T47D (cell line): ENCODE data around the gene TMEM119.

Experiments used
- DNase-seq, 2 experiments: peaks; one replicate each; pipeline versions ENCODE4 v3.0.0 to v3.0.0-alpha.2; 2011 to 2012; ENCODE audit warnings: low read depth in 1 of 2, low spot score in 1 of 2
- JUND ChIP-seq: IDR thresholded peaks from 2 replicates; pipeline ENCODE4 v1.6.1; 2012; ENCODE audit warnings: low read depth
- in situ Hi-C: cut with HindIII; loops from 2 replicates; pipeline ENCODE4 v1.10.0; 2016; ENCODE audit warnings: low sequenced_read_pairs, low pct_unique_long_range_greater_than_20kb

Gene TMEM119

DNA sequence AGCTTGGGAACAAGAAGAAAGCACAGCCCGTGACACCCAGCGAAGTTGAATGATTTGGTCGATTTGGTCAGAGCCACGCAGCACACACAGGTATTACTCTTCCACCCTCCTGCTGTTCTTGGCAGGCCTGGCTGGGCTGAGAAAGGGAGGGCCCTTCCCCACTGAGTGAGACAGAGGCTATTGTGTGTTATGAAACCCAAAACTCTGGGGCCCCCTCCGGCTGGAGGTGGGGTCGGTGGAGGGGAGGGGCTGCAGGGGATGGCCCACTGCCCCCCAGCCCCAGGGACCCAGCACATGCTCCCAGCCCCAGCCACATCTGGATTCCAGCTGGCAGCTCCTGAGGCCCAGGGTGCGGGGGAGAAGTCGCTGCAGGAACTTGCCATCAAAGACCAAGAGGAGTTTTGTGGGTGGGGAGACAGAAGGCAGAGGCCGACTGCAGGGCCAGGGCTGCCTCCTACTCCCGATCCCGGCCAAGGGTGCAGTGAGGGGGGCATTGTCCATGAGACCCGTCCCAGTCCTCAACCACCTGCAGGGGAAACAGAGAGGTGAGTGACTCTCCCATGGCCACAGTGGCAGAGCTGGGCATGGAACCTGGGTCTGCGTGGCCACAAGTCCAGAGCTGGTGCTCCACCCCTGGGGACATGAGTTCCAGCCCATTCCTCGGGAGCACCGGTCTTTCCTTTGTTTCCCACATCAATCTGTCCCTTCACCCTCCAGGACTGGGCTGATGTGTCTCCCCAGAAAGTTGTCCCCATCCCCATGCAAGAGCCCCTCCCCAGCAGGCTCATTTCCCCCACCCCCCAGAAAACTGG is 8.7 kb downstream of the TMEM119 start:
- DNase-seq = no peak
- in situ Hi-C loops = no loop called here

DNA sequence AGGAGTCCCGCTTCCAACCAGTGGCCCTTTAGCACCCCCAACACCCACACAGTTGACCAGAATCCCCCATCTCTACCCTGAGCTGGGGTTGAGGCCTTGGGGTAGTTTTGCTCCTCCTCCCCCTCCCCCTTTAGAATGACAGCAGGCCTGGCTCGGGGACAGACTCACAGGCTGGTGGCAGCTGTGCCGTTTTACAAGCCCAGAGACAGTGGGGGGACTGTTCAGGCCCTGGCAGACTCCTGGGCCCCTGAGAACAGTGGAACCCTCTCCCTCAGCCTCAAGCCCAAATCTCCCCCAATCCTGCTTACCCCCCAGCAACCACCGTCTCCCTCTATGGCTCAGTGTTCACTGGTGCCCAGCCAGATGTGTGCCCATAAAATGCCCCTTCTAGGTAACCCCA is 10.1 kb downstream of the TMEM119 start:
- TF ChIP-seq JUND = no peak
- DNase-seq = no peak
- in situ Hi-C loops = no loop called here

More for the DNA sequence above, 8.7 kb downstream of the TMEM119 start:
- TF ChIP-seq JUND = no peak

DNA sequence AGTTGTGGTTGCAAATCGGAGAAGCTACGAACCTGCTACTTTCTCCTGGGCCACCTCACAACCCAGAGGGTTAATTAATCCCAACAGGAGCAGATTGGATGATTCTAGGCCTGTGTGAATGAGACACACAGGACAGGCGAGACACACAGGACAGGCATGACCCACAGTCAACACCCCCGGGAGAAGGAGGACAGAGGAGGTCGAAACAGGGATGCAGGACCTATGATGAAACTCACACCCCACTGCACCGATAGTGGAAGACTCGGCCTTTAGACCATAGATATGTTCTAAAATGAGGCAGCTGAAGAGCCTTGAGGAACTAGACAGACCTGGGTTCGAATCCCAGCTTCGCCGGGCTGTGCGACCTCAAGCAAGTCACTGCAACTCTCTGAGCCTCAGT is 11.6 kb downstream of the TMEM119 start:
- in situ Hi-C loops = no loop called here
- TF ChIP-seq JUND = no peak
- no peak for DNase-seq

DNA sequence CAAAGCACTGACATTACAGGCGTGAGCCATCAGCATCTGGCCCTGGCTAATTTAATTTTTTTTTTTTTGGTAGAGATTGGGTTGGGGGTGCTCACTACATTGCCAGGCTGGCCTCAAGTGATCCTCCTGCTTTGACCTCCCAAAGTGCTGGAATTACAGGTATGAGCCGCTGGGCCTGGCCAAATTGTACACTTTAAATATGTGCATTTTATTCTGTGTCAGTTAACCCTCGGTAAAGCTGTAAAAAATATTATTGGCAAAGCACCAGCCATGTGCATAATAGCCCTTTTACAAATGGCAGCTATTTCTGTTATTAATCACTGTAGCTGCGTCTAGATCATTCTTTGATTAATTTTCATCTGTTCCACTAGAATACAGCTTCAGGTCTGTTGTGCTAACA is 12.0 kb downstream of the TMEM119 start:
- no peak for DNase-seq
- TF ChIP-seq JUND = no peak
- in situ Hi-C loops = no loop called here

DNA sequence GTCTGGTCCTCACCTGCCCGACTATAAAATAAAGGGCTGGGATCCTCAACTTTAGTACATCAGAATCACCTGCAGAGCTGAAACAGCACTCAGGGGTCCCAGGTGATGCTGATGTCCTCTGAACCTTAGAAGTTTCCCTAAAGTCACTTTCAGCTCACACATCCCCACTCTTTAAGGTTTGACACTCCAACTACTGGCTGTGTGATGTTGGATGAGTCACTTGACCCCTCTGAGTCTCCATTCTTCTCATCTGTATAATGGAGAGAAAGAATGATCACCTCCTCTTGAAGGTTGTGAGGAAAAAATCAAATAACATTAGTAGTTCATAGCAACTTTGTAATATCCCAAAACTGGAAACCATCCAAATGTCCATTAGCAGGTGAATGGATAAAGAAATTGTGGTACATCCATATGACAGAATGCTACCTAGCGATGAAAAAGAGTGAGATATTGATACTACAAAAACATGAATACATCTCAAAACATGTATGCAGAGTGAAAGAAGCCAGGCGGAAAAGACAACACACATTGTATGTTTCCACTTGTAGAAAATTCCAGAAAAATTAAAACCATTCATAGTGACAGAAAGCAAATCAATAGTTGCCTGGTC is 13.3 kb downstream of the TMEM119 start:
- in situ Hi-C loops = no loop called here
- DNase-seq = no peak
- no peak for TF ChIP-seq JUND

DNA sequence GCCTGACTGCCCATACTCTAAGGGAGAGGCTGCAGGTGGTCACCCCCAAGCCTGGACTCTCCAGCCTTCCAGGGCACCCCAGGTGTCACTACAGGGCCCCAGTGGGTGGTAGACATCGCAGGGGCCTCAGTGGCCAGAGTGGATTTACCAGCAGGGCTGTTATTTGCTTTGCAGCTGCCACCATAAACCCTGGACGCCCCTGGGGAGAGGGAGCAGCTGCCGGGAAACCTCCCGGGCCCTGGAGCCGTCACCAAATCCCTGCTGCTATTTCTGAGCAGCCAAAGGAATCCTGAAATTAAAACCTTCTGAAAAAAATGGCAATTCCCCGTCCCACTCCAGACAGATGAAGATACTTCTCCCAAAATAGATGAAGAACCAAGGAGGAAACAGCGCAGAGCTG is 13.9 kb downstream of the TMEM119 start:
- no peak for DNase-seq
- in situ Hi-C loops = no loop called here
- TF ChIP-seq JUND = no peak

DNA sequence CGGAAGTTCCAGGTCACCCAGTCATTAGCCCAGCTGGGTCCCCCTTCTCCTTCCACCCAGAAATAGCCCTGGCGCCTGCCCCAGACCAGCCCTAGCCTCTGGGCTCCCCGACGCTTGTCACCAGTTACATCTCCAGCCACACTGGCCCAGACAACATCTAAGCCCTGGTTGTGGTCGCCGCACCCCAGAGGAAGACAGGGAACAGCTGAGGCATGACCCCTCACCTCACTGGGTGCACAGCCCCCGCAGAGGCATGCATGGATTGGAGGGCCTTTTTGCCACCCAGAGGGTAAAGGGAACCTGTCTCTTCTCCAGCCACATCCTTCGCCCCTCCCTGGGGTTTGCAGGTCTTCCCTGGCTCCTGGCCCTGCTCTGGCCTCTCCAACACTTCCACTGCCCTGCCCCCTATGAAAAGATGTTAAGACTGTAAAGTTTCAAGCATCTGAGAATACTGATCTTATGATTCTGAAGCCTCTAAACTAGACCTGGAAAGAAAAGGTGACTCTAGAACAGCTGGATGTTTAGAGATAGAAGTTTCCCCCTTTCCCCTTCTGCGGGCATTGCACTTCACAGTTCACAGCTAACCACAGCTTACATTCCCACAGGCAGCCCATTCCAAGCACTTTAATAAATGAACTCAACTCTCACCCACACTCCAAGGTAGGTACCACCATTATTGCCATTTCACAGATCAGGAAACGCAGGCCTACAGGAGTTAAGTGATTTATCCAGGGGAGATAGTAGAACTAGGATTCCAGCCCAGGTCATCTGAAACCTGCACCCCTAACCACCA is 14.7 kb downstream of the TMEM119 start:
- no peak for DNase-seq
- TF ChIP-seq JUND = no peak
- in situ Hi-C loops = no loop called here

DNA sequence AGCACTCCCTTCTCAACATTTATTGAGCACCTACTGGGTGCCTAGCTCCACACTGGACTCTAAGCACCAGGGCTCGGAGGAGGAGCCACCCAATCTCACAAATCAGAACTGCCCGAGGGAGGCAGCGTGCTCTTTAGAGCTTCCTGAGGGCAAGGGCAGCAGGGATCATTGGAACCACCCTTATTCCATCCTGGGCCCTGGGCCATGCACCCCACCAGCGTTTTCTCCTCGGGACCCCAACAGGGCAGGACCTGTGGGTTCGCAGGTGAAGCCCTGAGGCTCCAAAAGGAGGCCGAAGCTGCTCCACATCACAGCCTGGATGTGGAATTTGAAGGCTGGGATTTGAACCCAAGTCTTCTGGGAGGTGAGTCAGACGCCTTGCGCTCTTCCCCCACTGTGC is 15.4 kb downstream of the TMEM119 start:
- in situ Hi-C loops = no loop called here
- no peak for TF ChIP-seq JUND
- no peak for DNase-seq

DNA sequence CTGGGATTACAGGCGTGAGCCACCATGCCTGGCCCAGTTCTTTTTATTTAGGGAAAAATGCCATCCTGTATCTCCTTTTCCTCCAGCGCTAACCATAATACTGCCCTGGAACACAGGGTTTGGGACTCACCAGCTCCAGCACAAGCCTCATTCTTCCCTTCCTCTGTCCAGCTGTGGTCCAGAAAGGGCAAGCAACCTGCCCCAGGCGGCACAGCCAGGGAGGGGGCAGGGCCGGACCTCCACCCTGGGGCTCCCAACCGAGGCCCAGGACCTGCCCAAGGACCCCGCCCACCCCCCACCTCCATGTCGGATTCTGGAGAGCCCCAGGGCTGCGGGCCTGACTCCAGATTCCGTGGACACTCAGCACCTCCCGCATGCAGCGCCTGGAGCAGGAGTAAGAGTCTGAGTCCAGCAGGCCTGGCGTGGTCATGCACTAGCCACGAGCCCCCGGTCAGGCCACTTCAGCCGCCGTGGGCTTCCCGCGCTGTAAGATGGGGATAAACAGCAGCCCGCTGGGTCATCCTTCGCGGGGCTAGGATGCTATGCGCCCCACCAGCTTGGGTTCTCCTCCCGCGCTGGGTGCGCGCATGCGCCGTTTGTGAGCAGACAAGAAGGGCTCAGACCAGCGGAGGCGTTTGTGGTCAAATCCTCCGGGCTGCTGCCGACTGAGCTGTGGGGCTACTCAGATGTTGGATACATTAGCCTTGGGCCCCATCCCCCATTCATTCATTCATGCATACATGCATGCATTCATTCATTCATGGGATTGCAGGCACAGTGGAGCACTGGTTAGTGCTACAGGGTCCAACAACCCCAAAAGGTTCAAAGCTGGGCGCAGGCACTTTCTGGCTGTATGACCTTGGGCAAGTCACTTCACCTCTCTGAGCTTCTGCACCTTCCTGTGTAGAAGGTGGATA is 16.3 kb downstream of the TMEM119 start:
- TF ChIP-seq JUND = no peak
- in situ Hi-C loops = no loop called here
- no peak for DNase-seq

DNA sequence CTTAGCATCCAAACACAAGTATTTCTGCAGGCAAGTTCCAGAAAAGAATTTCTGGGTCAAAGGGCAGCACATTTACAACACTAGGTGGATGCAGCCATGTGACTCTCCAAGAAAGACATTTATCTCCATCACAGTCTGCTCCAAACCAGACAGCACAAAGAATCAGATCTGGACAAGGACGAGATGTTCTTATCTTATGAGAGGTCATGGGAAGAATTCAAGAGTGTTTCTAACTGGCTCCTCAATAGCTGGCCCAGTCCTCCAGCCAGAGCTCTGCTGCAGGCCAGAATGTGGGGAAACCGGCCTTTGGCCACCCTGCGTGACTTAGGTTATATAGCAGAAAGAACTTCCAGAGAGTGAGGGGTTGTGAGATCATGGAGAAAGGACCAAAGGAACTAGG is 17.4 kb downstream of the TMEM119 start:
- DNase-seq = no peak
- in situ Hi-C loops = no loop called here
- TF ChIP-seq JUND = no peak

DNA sequence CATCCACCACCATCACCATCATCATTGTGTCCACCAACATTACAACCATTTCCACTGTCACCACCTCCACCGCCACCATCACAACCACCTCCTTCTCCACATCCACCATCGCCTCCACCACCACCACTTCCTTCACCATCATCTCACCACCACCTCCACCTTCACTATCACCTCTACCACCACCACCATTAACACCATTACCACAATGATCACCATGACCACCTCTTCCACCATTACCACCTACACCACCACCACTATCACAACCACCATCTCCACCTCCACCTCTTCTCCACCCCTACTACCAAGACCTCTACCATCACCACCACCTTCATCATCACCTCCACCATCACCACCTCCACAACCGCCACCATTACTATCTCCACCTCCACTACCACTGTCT is 19.1 kb downstream of the TMEM119 start:
- in situ Hi-C loops = no loop called here
- TF ChIP-seq JUND = no peak
- no peak for DNase-seq

DNA sequence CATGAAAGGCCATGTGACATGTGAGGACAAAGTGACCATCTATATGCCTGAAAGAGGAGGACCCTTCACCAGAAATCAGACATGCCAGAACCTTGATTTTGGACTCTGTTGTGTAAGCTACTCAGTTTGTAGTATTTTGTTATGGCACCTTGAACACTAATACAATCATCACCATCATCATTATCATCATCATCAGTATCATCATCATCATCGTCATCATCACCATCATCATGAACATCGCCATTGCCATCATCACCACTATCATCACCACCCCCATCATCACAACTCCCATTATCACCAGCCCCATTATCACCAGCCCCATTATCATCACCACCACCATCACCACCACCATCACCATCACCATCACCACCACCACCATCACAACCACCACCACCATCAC is 19.6 kb downstream of the TMEM119 start:
- TF ChIP-seq JUND = no peak
- DNase-seq = no peak
- in situ Hi-C loops = no loop called here
